Endothelial cell of umbilical vein (primary cell): ENCODE data around the gene CYP2S1. TPM values are rescaled to one million over a fixed set of nuclear protein-coding genes. Genes with fewer than 3 reads are reported as not detected.
A peak's percentile ranks its signal among the peaks of the same experiment; 100 is the strongest.

ENCODE experiments used
- Bru-seq: library from RNA; stranded (reverse); fragments of 400-500 nt; gene quantifications from one replicate; lab custom pipeline; 2021; lab: Mats Ljungman, UMichigan
- BruChase-seq, 2 experiments: library from RNA; stranded (reverse); fragments of 400-500 nt; gene quantifications; one replicate each; lab custom pipeline; 2021; lab: Mats Ljungman, UMichigan
- BruUV-seq: library from RNA; stranded (reverse); fragments of 400-500 nt; replicated peaks from 2 replicates; lab custom pipeline; 2021; lab: Mats Ljungman, UMichigan
- CTCF ChIA-PET: fragments of 300-600, 350-600 bp; sonication (Branson Sonifier 250); formaldehyde crosslinking; loops from one replicate; lab custom pipeline; 2021; ENCODE audit warnings: antibody characterized with exemption, inconsistent platforms; lab: Charles Lee
- POLR2A ChIA-PET: fragments of 300-600, 350-600 bp; sonication (Branson Sonifier 250); formaldehyde crosslinking; loops from one replicate; lab custom pipeline; 2021; ENCODE audit warnings: antibody characterized with exemption, inconsistent platforms; lab: Charles Lee
- DNase-seq: peaks from one replicate; pipeline ENCODE4 v3.0.0-alpha.2; 2011; ENCODE audit warnings: low read depth, low spot score
- FAIRE-seq: peaks from 2 replicates; lab custom pipeline; 2011; peaks lifted over from hg19 to GRCh38; lab: Jason Lieb, UNC
- H2AFZ ChIP-seq: 2 replicates; pipeline ENCODE4 v1.6.0; 2012; ENCODE audit warnings: low read depth, low read length, control low read depth, inconsistent platforms
- H3K27ac ChIP-seq: 2 replicates; pipeline ENCODE4 v1.5.1; 2011; ENCODE audit warnings: low read depth, mild to moderate bottlenecking, control low read depth, low read length, moderate library complexity; ENCODE audit not compliant: insufficient read depth
- H3K27me3 ChIP-seq, 2 experiments: 2 replicates each; pipeline versions ENCODE4 v1.6.0 to v1.6.1; 2011; ENCODE audit warnings: low read length in 2 of 2, mixed read lengths in 1 of 2; ENCODE audit not compliant: control insufficient read depth in 2 of 2, insufficient read depth in 2 of 2
- H3K36me3 ChIP-seq, 2 experiments: 2 replicates in 1 of 2; 3 replicates in 1 of 2; pipeline ENCODE4 v1.5.1; 2011; ENCODE audit warnings: low read length in 2 of 2, mild to moderate bottlenecking in 1 of 2, moderate library complexity in 1 of 2; ENCODE audit not compliant: control insufficient read depth in 2 of 2, insufficient read depth in 2 of 2; ENCODE audit errors: extremely low read depth in 1 of 2
- H3K4me1 ChIP-seq: 3 replicates; pipeline ENCODE4 v1.5.1; 2011; ENCODE audit warnings: mild to moderate bottlenecking, low read length; ENCODE audit not compliant: control insufficient read depth, insufficient read depth; ENCODE audit errors: extremely low read depth
- H3K4me2 ChIP-seq: 2 replicates; pipeline ENCODE4 v1.6.1; 2011; ENCODE audit warnings: low read length, control low read depth, mixed read lengths; ENCODE audit not compliant: insufficient read depth
- H3K4me3 ChIP-seq, 3 experiments: fragments of 200-600 bp in 1 of 3; sonication (generic), shearing (Covaris generic) in 1 of 3; replicated peaks in 1 of 3; 2 replicates each; pipeline ENCODE4 v1.5.1; 2011 to 2016; ENCODE audit warnings: control low read depth in 3 of 3, low read length in 3 of 3, mild to moderate bottlenecking in 2 of 3, inconsistent platforms in 1 of 3, low read depth in 1 of 3, moderate library complexity in 1 of 3; ENCODE audit not compliant: insufficient read depth in 1 of 3
- H3K79me2 ChIP-seq: 2 replicates; pipeline ENCODE4 v1.6.0; 2012; ENCODE audit warnings: low read length, inconsistent platforms; ENCODE audit not compliant: control insufficient read depth, insufficient read depth
- H3K9ac ChIP-seq: replicated peaks from 2 replicates; pipeline ENCODE3; 2011; ENCODE audit warnings: low read length, control low read depth; ENCODE audit not compliant: insufficient read depth; ENCODE audit errors: extremely low read depth
- H3K9me1 ChIP-seq: replicated peaks from 3 replicates; pipeline ENCODE4 v1.6.0; 2011; ENCODE audit warnings: mild to moderate bottlenecking, low read length; ENCODE audit not compliant: control insufficient read depth, insufficient read depth; ENCODE audit errors: extremely low read depth
- H3K9me3 ChIP-seq: replicated peaks from 2 replicates; pipeline ENCODE4 v1.5.1; 2012; ENCODE audit warnings: low read length, inconsistent platforms; ENCODE audit not compliant: control insufficient read depth, insufficient read depth
- H4K20me1 ChIP-seq: replicated peaks from 2 replicates; pipeline ENCODE3; 2011; ENCODE audit warnings: mild to moderate bottlenecking, low read length; ENCODE audit not compliant: control insufficient read depth, insufficient read depth; ENCODE audit errors: extremely low read depth
- EZH2 ChIP-seq: IDR thresholded peaks from 2 replicates; pipeline ENCODE4 v1.6.1; 2012; ENCODE audit warnings: borderline replicate concordance, low read depth, mild to moderate bottlenecking, moderate library complexity, low read length, inconsistent platforms; ENCODE audit not compliant: severe bottlenecking
- GATA2 ChIP-seq: IDR thresholded peaks from 2 replicates; pipeline ENCODE4 v1.7.0; 2011; ENCODE audit warnings: low read depth, mild to moderate bottlenecking, moderate library complexity, mixed read lengths, low read length; ENCODE audit not compliant: insufficient read length, insufficient read depth
- MYC ChIP-seq: IDR thresholded peaks from one replicate; pipeline ENCODE4 v1.6.1; 2011; ENCODE audit warnings: mild to moderate bottlenecking, low read depth, low read length
- dilution Hi-C: fragments of 300-500 bp; cut with MboI; formaldehyde crosslinking; loops from one replicate; pipeline ENCODE4 v1.15.0; 2019; ENCODE audit warnings: low sequenced_read_pairs; ENCODE audit not compliant: extremely low pct_ligation_motif_present
- intact Hi-C: fragments of 100-400 bp; cut with micrococcal nuclease; formaldehyde crosslinking; loops from one replicate; pipeline ENCODE4 v1.10.0; 2022
- long read RNA-seq: library from polyadenylated mRNA; stranded (forward); transcript quantifications from one replicate; pipeline ENCODE4 v2.0.0, GENCODE V29; 2021
- polyA minus RNA-seq, 3 experiments: library from RNA; depleted of rRNA, polyadenylated mRNA; stranded (reverse); fragments of >200 nt; gene quantifications; 1 replicate in 1 of 3; 2 replicates in 2 of 3; pipeline ENCODE4 v1.2.3, GENCODE V29; 2011
- polyA plus RNA-seq, 4 experiments: library from polyadenylated mRNA; depleted of rRNA in 3 of 4; stranded (reverse) in 3 of 4; unstranded in 1 of 4; fragments of >200 nt; gene quantifications; 2 replicates each; pipeline versions ENCODE4 v1.2.1 to v1.2.3, GENCODE V29; 2011 to 2012; ENCODE audit warnings: missing spikeins in 1 of 4
- total RNA-seq: library from RNA; stranded (reverse); gene quantifications from 2 replicates; pipeline ENCODE4 v1.2.3, GENCODE V29; 2021

The CYP2S1 gene, protein sequence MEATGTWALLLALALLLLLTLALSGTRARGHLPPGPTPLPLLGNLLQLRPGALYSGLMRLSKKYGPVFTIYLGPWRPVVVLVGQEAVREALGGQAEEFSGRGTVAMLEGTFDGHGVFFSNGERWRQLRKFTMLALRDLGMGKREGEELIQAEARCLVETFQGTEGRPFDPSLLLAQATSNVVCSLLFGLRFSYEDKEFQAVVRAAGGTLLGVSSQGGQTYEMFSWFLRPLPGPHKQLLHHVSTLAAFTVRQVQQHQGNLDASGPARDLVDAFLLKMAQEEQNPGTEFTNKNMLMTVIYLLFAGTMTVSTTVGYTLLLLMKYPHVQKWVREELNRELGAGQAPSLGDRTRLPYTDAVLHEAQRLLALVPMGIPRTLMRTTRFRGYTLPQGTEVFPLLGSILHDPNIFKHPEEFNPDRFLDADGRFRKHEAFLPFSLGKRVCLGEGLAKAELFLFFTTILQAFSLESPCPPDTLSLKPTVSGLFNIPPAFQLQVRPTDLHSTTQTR
- total RNA-seq (1.6 and 4.5 TPM in 2 replicates), polyA plus RNA-seq (0.98 and 1.0 TPM in 2 replicates), polyA minus RNA-seq (0.22 and 0.70 TPM in 2 replicates), Bru-seq, nascent RNA (percentile 27 among the genes with signal in this experiment), BruChase-seq, experiment 1, labeled RNA remaining after a 6-hour chase (percentile 22 among the genes with signal in this experiment), BruChase-seq, experiment 2, labeled RNA remaining after a 2-hour chase (percentile 16 among the genes with signal in this experiment)
- 0.97 and 1.1 TPM in 2 replicates for polyA plus RNA-seq (2011; cell fraction: cytosol; rRNA removed)
- polyA plus RNA-seq (2011; cell fraction: nucleus; rRNA removed), result 0.76 and 1.2 TPM in 2 replicates
- polyA plus RNA-seq (2012), result 1.1 and 3.4 TPM in 2 replicates
- 2.9 TPM for polyA minus RNA-seq (2011; cell fraction: cytosol; rRNA and poly(A)+ RNA removed)
- 0.63 TPM in 2 replicates for polyA minus RNA-seq (2011; cell fraction: nucleus; rRNA and poly(A)+ RNA removed)
- long read RNA-seq, partial matches to known transcripts, result 0 of 4 reads
- long read RNA-seq, other reads (novel, unspliced or antisense), result 1 of 4 reads

DNA sequence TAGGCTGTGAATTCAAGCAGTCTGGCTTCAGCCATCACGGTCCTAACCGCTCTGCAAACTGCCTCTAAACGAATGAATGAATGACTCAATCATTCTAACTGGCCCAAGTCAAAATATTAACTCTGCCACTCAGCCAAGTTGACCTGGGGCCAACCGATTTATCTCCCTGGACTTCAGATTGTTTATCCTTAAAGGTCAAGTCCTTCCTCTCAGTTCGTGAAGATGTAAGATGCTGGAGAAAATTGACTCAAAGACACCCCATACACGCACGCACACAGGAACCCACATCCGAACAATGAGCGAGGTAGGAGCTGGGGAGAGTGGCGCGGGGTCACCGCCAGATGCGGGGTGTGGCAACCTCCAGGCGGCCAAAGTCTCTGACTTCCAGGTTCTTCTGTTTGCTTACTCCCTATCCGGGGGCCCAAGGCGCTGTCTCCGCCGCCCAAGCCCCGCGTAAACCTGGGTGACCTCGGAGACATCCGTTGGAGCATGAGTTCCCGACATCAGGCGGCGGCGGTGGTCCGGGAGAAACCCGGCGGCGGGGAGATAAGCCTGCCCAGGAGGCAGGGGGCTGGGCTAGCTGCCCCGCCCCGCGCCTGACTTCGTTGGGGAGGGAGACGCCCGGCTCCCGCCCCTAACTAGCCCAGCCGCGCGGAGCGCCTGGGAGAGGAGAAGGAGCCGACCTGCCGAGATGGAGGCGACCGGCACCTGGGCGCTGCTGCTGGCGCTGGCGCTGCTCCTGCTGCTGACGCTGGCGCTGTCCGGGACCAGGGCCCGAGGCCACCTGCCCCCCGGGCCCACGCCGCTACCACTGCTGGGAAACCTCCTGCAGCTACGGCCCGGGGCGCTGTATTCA is at the start of gene CYP2S1:
Gene CYP2S1, plus strand, starts transcription at position 646 of the 856 bp plus-strand sequence. Its CDS starts 46 bp downstream, at position 692.
- Histone ChIP-seq H3K79me2 (no peaks in the 10 kb centered on the region), H3K9me1 (no peaks in the 10 kb centered on the region), H3K27ac (no peak within 1 kb of the TSS), H2AFZ (peak within 1 kb of the TSS; percentile 56), H3K36me3 (no peaks in the 10 kb centered on the region), H3K4me1 (peaks cover 20% of the 10 kb centered on the region), H3K9me3 (no peaks in the 10 kb centered on the region), H3K4me3 (peak within 1 kb of the TSS in 2 of 3 experiments; percentile 10 to 37), H4K20me1 (no peaks in the 10 kb centered on the region), H3K9ac (no peak within 1 kb of the TSS), H3K4me2 (peak within 1 kb of the TSS; percentile 40), H3K27me3 (peaks cover 7 to 8% of the 10 kb centered on the region in 2 experiments)
- POLR2A ChIA-PET, result no interaction called here
- FAIRE-seq (no peak), DNase-seq (no peak)
- peak; percentile 24 for TF ChIP-seq EZH2
- no peak for TF ChIP-seq MYC
- TF ChIP-seq GATA2, result no peak
- dilution Hi-C loops, result no loop called here
- no TSS peak for BruUV-seq
- CTCF ChIA-PET, result interaction anchor here (0.8 to 2.7 kb wide), 4 partner anchors 11 to 69 kb away, joined by 3 to 11 read pairs (median 5); no protein-coding TSS in a partner anchor
- intact Hi-C loops, result no loop called here
